HepG2 (cell line): ENCODE results near the gene NAGS. TPM values are rescaled to one million over a fixed set of nuclear protein-coding genes. Genes with fewer than 3 reads are reported as not detected.
A peak's percentile ranks its signal among the peaks of the same experiment; 100 is the strongest.

Source experiments
- CREB1 ChIP-seq, 2 experiments: fragments of 450-650 bp in 1 of 2; IDR thresholded peaks; 2 replicates each; pipeline ENCODE4 v1.6.1; 2016 to 2017; ENCODE audit warnings: control low read depth in 1 of 2, mild to moderate bottlenecking in 1 of 2, missing compliant biosample characterization in 1 of 2, missing genetic modification characterization in 1 of 2
- ELK4 ChIP-seq: sonication (generic); formaldehyde crosslinking; IDR thresholded peaks from 2 replicates; pipeline ENCODE4 v1.9.0; 2021; ENCODE audit warnings: missing genetic modification reagents, borderline replicate concordance
- FUBP1 ChIP-seq: sonication (generic); formaldehyde crosslinking; IDR thresholded peaks from 2 replicates; pipeline ENCODE4 v1.5.1; 2020; ENCODE audit warnings: missing genetic modification reagents, mild to moderate bottlenecking, borderline replicate concordance
- IRF2 ChIP-seq: IDR thresholded peaks from 2 replicates; pipeline ENCODE4 v1.6.1; 2018; ENCODE audit warnings: missing genetic modification reagents, missing compliant biosample characterization
- MLLT10 ChIP-seq: sonication (generic); formaldehyde crosslinking; IDR thresholded peaks from 2 replicates; pipeline ENCODE4 v1.4.0; 2020; ENCODE audit warnings: missing genetic modification reagents
- NAIF1 ChIP-seq: sonication (generic); formaldehyde crosslinking; IDR thresholded peaks from 2 replicates; pipeline ENCODE4 v1.5.0; 2020; ENCODE audit warnings: mild to moderate bottlenecking, missing genetic modification reagents, borderline replicate concordance
- RBM22 ChIP-seq: fragments of 200-400 bp; formaldehyde crosslinking; optimal IDR thresholded peaks from 2 replicates; pipeline ENCODE3; 2017; ENCODE audit warnings: mild to moderate bottlenecking, low read length, moderate library complexity
- RFX1 ChIP-seq: fragments of 450-650 bp; IDR thresholded peaks from 2 replicates; pipeline ENCODE4 v1.6.1; 2017
- SATB2 ChIP-seq: sonication (generic); formaldehyde crosslinking; IDR thresholded peaks from 2 replicates; pipeline ENCODE4 v1.5.0; 2020; ENCODE audit warnings: missing genetic modification reagents
- SIN3B ChIP-seq: fragments of 150-350 bp; IDR thresholded peaks from 2 replicates; pipeline ENCODE4 v1.6.1; 2014; ENCODE audit warnings: low read length
- TIGD3 ChIP-seq: sonication (generic); formaldehyde crosslinking; IDR thresholded peaks from 2 replicates; pipeline ENCODE4 v1.5.1; 2020; ENCODE audit warnings: mild to moderate bottlenecking, missing genetic modification reagents, borderline replicate concordance
- XRCC5 ChIP-seq: fragments of 200-400 bp; formaldehyde crosslinking; optimal IDR thresholded peaks from 2 replicates; pipeline ENCODE3; 2017; ENCODE audit warnings: mild to moderate bottlenecking, low read length
- ZNF230 ChIP-seq: sonication (generic); formaldehyde crosslinking; IDR thresholded peaks from 2 replicates; pipeline ENCODE4 v1.4.0; 2020; ENCODE audit warnings: mild to moderate bottlenecking, missing genetic modification reagents
- ZNF280B ChIP-seq: sonication (generic); formaldehyde crosslinking; IDR thresholded peaks from 2 replicates; pipeline ENCODE4 v1.5.0; 2020; ENCODE audit warnings: missing genetic modification reagents, mild to moderate bottlenecking, borderline replicate concordance
- ZNF354B ChIP-seq: sonication (generic); formaldehyde crosslinking; IDR thresholded peaks from 2 replicates; pipeline ENCODE4 v1.8.0; 2022; ENCODE audit warnings: mild to moderate bottlenecking, missing genetic modification reagents
- ZNF414 ChIP-seq: sonication (generic); formaldehyde crosslinking; IDR thresholded peaks from 2 replicates; pipeline ENCODE4 v1.5.0; 2020; ENCODE audit warnings: missing genetic modification reagents
- ZNF431 ChIP-seq: sonication (generic); formaldehyde crosslinking; IDR thresholded peaks from 2 replicates; pipeline ENCODE4 v1.9.0; 2022; ENCODE audit warnings: missing genetic modification reagents, low read depth, mild to moderate bottlenecking, borderline replicate concordance
- ZNF574 ChIP-seq: sonication (generic); formaldehyde crosslinking; IDR thresholded peaks from 2 replicates; pipeline ENCODE4 v1.4.0; 2020; ENCODE audit warnings: missing genetic modification reagents
- ZNF782 ChIP-seq: sonication (generic); formaldehyde crosslinking; IDR thresholded peaks from 2 replicates; pipeline ENCODE4 v1.4.0; 2020; ENCODE audit warnings: missing genetic modification reagents, mild to moderate bottlenecking, borderline replicate concordance
- polyA plus RNA-seq, 8 experiments: library from polyadenylated mRNA; depleted of rRNA in 3 of 8; stranded (reverse) in 7 of 8; unstranded in 1 of 8; fragments of >200 nt; fragmentation: Illumina TruSeq in 4 of 8; extraction: Trizol in 4 of 8; gene quantifications; 2 replicates each; pipeline versions ENCODE4 v1.2.1 to v1.2.3, GENCODE V29; 2011 to 2016; ENCODE audit warnings: low read depth in 4 of 8, missing spikeins in 1 of 8, mixed read lengths in 1 of 8; ENCODE audit not compliant: insufficient read depth in 1 of 8
- total RNA-seq, 5 experiments: library from RNA; depleted of rRNA; stranded (reverse); fragments of >200 nt; fragmentation: Illumina TruSeq; extraction: Trizol; gene quantifications; 2 replicates each; pipeline ENCODE4 v1.2.3, GENCODE V29; 2016; ENCODE audit warnings: low read depth in 1 of 5

NAGS gene
- total and polyA plus RNA-seq, 2 of the 13 experiments (the other 11 are each of a cell fraction or from before 2014, with no cell fraction given): 4.3 to 5.1 TPM

GRCh38 chr17:44014437-44015172 is 10.2 kb downstream of the NAGS start, which contains the start of gene TMEM101 (continued):
- peak; percentile 97; the same call in 1 of the 2 replicates for TF ChIP-seq ZNF280B (CRISPR knock-in tag)
- TF ChIP-seq SATB2 (CRISPR knock-in tag): peak; percentile 59
- no peak for TF ChIP-seq RFX1
- TF ChIP-seq ZNF414 (CRISPR knock-in tag): peak; percentile 89
- TF ChIP-seq CREB1 (IDR thresholded peaks at IDR 0.05): peak; percentile 94
- peak; percentile 99 for TF ChIP-seq CREB1 (CRISPR knock-in tag; IDR thresholded peaks at IDR 0.05)
- TF ChIP-seq MLLT10 (CRISPR knock-in tag): no peak; the same call in 1 of the 2 replicates
- no peak; the same call in 1 of the 2 replicates for TF ChIP-seq ZNF354B (CRISPR knock-in tag)
- peak; percentile 96 for TF ChIP-seq TIGD3 (CRISPR knock-in tag)
- peak; percentile 98 for TF ChIP-seq ZNF574 (CRISPR knock-in tag)
- TF ChIP-seq SIN3B: peak; percentile 98
- no peak for TF ChIP-seq NAIF1 (CRISPR knock-in tag)
- TF ChIP-seq XRCC5: peak; percentile 98
- TF ChIP-seq ELK4 (CRISPR knock-in tag): no peak
- peak; percentile 78 for TF ChIP-seq RBM22
- TF ChIP-seq ZNF782: peak; percentile 44; the same call in 1 of the 2 replicates
- peak; percentile 88; the same call in 1 of the 2 replicates for TF ChIP-seq ZNF431 (CRISPR knock-in tag)
- peak; percentile 85; the same call in 1 of the 2 replicates for TF ChIP-seq ZNF230 (CRISPR knock-in tag)
- TF ChIP-seq FUBP1 (CRISPR knock-in tag): peak; percentile 52; the same call in 1 of the 2 replicates
- peak; percentile 99 for TF ChIP-seq IRF2 (CRISPR knock-in tag)
